GM12878 (cell line): ENCODE data around the gene THRB.

Source experiments
- CTCF ChIP-seq, 3 experiments: IDR thresholded peaks in 2 of 3; conservative IDR thresholded peaks in 1 of 3; 2 replicates each; pipeline ENCODE4 v1.5.1; 2011; ENCODE audit warnings: low read depth in 3 of 3, low read length in 3 of 3, mild to moderate bottlenecking in 3 of 3, control low read depth in 2 of 3, moderate library complexity in 2 of 3, inconsistent platforms in 1 of 3, mixed read lengths in 1 of 3; ENCODE audit not compliant: control insufficient read depth in 2 of 3, insufficient read depth in 1 of 3; ENCODE audit errors: extremely low read depth in 1 of 3
- KAT2A ChIP-seq: conservative IDR thresholded peaks from 2 replicates; pipeline ENCODE4 v1.6.1; 2011; ENCODE audit warnings: low read depth, low read length; ENCODE audit not compliant: control insufficient read depth
- POLR2A ChIP-seq: IDR thresholded peaks from 2 replicates; pipeline ENCODE4 v1.6.1; 2011; ENCODE audit warnings: low read depth, mild to moderate bottlenecking, low read length
- ZZZ3 ChIP-seq: IDR thresholded peaks from 2 replicates; pipeline ENCODE4 v1.6.1; 2011; ENCODE audit warnings: low read depth; ENCODE audit not compliant: control insufficient read depth, insufficient read length

GRCh38 chr3:24117508-24117907 is 377.1 kb downstream of the THRB start:
- TF ChIP-seq KAT2A (no peak), ZZZ3 (no peak), CTCF (IDR thresholded peaks at IDR 0.05 in 2 of 3, conservative IDR thresholded peaks at IDR 0.05 in 1 of 3; ENCODE audit: control insufficient read depth in 2 of 3, extremely low read depth in 1 of 3, insufficient read depth in 1 of 3, low read depth in 3 of 3, low read length in 3 of 3) (no peak), POLR2A (no peak)
